HK-2 (cell line): Measurements from ENCODE around the gene SFTPA1.
"Not testable (repeated sequence)": the region's sequence is repeated elsewhere in the genome, so short reads cannot be mapped to it uniquely, and the experiment has no call there.

Experiments used
- DNase-seq: peaks from one replicate; pipeline ENCODE4 v3.0.0-alpha.2; 2018; ENCODE audit not compliant: unreplicated experiment

SFTPA1 gene

DNA sequence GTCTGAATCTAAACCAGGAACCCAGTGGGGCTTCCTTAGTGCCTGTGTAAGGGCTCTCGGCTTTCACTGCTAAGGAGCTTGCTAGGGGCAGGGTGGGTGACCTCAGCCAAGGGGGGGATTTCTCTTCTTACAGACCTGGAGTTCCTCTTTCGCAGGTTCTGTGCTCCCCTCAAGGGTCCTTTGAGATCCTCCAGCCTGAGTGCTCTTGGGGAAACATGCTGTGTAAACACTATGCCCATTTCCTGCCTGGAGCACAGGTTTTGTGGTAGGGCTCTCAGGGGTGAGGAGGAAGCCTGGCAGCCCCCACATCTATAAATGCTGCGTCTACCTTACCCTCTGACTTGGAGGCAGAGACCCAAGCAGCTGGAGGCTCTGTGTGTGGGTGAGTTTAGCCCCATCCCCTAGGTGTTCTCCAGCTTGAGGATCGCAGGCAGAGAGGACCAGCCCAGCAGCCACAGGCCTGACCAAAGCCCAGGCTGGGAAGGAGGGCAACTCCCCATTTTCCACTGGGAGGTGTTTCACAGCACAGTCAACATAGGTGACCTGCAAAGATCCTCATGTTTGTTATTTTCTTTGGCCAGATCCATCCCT, at the start of gene SFTPA1:
TSS of gene SFTPA1 (plus strand) at position 339 of the 591 bp plus-strand sequence. CDS start 887 bp downstream, outside the sequence.
- DNase-seq = no peak

DNA sequence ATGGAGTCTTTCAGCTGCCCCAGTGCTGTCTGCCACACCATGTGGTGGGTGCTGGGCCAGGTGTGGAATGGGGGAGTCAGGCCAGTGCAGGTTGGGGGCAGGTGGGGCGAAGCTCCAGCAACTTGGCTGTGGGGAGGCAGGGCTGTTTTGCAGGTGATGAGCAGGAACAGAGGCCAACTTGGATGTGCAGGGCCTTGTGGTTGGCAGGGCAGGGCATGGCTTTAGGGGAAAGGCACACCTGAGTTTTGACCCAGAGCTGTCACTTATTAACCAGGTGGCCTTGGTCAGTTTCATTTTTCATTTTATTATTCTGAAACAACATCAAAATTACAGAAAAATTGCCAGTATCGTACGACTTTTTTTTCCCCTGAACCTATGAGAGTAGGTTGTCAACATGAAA, 49.5 kb upstream of the SFTPA1 start:
- no peak for DNase-seq

DNA sequence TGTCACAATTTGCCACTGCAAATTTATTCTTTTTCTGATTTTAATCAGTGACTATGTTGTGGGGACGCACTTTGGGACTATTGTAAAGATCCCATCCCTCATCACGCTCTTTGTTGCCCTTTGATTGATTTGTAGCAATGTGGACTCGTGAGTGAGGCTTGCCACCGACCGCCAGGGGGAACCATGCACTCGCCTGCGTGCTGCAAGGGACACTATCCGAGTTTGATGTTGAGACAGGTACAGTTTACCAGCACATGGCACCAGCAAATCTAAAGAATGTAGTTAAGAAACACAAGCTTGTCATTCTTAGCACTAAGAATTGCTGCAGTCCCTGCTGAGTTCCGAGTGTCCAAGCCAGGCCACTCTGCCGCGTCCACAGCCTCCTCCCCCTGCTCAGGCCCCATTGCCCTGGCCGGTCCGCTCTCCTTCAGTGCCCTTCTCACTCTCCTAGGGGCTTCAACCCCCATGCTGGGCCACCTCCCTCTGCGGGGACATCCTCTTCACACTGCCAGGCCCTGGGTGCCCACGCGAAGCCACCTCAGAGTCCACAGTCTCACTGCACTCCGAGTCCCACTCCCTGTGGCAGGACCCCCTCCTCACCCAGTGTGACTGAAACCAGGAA, 48.5 kb upstream of the SFTPA1 start:
- DNase-seq = peak; percentile 69

DNA sequence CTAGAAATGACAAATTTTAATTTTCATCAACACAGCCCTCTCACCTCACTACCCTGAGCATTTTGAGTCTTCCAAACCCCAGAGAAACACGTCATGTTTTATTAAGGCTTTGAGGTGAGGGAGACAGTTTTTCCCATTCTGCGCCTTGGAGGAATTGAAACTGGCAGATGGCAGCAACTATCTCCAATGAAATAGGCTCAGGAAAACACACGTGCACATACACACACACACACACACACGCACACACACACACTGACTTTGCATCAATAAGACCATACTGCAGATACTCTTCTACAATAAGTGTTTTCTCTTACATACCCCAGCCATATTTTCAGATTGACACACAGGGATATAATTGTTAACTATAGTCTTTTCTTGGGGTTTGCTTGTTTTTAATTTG, 47.3 kb upstream of the SFTPA1 start:
- no peak for DNase-seq

DNA sequence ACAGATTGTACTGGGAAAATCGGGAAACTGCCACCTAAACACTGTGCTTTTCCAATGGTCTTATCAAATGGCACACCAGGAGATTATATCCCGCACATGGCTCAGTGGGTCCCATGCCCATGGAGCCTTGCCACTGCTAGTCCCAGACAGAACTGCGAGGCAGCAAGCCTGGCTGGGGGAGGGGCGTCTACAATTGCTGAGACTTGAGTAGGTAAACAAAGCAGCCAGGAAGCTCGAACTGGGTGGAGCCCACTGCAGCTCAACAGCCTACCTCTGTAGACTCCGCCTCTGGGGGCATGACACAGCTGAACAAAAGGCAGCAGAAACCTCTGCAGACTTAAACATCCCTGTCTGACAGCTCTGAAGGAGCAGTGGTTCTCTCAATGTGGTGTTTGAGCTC, 40.1 kb upstream of the SFTPA1 start:
- not testable (repeated sequence) for DNase-seq

DNA sequence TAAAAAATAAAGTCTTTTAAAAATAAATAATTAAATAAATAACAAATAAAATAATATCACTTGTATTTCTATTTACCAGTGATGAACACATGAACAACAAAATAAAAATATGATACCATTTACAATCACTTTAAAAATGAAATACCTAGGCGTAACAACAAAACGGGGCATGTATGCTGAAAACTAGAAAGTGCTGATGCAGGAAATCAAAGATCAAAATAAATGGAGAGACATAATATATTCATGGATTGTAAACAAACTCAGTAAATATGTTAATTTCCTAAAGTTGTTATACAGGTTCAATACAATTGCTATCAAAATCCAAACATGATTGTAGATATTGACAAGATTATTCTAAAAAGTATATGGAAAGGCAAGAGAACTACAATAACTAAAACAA, 31.4 kb upstream of the SFTPA1 start:
- DNase-seq = no peak

DNA sequence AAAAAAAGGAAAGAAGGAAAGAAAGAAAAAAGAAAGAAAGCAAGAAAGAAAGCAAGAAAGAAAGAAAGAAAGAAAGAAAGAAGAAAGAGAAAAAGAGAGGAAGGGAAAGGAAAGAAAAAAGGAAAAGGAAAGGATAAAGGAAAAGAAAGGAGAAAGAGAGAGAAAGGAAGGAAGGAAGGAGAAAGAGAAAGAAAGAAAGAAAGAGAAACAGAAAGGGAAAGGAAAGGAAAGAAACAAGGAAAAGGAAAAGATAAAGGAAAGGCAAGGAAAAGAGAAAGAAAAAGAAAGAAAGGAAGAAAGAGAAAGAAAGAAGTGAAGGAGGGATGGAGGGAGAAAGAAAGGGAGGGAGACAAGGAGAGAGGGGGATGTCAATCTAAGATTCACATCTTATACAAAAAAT, 29.7 kb upstream of the SFTPA1 start:
- DNase-seq = no peak

DNA sequence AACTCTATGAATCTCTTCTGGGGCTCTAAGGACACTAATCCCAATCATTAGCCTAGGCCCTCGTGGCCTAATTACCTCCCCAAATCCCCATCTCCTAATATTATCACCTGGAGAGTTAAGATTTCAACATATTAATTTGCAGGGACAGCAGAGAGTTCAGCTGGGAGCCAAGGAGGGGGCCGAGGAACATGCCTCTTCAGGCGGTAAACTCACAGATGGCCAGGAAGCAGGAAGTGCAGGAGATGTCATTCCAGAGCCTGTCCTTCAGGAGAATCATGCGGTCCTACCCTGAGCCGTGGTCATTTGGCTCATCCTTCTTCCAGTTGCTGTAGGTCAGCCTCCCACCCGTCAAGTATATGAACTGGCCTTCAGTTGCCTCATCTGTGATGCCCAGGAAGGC, 28.6 kb upstream of the SFTPA1 start:
- no peak for DNase-seq

DNA sequence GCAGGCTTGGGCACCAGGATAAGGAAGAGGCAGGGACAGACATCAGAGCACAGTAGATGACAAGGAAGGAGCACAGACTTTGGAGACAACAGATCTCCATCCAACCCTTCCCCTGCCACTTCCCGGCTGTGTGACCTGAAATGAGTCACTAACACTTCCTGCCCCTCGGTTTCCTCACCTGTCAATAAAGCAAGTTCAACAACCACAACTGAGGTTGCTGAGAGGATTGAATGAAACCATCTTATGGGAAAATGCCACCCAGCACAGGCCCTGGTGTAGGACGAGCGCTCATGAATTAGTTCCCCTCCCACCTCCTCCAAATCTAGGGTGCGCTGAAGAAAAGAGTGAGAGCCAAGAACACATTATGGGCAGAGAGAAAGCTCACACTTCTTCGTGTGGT, 27.8 kb upstream of the SFTPA1 start:
- not testable (repeated sequence) for DNase-seq

DNA sequence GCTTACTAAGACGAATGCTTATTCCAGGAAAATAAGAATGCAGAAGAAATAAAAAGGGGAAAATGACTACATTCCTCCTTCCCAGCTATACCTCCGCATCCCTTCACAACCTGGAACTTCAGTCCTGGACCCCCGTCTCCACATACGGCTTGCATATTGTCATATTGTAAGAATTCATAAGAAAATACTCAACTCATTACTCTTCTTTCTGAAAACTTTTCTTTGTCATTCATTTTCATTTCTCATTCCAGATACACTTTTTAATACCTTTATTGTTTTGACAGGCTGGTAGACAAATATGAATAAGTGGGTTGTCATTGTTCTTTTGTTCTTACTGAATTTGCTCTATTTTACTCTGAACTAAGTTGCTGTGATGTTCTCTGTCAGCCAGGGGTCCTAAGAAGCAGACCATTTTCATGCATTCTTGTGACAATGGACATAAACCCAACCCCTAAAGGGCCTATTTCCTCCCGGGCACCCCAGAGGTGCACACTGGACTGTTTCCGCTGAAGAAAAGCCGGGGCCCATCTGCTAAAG, 27.2 kb upstream of the SFTPA1 start:
- no peak for DNase-seq

DNA sequence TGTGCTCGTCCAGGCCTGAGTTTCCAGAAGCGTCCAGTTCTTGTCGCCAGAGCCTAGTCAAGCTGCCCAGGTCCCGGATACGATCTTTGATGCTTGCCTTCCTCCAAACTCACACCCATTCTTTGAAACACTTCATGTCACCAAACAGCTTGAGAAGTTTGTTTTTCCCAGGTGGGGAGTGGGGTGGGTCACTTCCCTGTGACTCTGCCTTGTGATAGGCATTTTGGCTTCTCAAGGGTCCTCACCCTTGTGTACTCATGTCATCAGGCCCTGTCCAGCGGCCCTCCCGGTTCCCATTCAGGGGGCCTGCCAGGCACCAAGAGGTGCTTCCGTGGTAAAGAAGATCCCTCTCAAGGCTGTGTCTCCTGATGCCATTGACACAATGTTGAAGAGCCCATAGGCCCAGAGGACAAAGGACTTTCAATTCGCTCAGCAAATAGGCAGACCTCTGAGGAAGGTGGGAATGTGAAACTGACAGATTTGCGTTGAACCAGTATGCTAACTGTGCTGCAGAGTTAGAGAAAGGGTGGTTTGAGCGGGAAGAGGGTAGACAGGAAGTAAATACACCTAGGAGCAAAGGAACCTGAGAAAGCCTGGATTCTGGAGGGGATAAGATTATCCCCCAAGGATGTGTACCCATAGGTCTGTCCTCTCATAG, 24.7 kb upstream of the SFTPA1 start:
- DNase-seq = no peak

DNA sequence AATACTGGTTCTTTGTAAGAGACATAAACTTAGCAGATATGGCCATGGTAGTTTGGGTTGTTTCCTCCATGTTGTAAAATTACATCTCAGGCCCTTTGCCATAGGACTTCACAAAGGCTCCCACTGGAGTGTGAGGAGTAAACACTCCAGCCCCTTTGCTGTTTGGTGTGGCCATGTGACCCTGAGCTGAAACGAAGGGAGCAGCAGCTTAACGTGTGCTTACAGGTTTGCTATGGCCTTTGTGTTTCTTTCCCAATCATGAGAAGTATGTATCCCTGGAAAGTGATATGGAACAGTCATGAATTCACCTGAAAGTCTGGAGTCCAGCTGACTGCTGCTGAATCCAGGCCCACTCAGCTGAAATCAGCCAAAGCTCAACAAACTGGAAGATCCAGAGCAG, 23.8 kb upstream of the SFTPA1 start:
- DNase-seq = no peak

DNA sequence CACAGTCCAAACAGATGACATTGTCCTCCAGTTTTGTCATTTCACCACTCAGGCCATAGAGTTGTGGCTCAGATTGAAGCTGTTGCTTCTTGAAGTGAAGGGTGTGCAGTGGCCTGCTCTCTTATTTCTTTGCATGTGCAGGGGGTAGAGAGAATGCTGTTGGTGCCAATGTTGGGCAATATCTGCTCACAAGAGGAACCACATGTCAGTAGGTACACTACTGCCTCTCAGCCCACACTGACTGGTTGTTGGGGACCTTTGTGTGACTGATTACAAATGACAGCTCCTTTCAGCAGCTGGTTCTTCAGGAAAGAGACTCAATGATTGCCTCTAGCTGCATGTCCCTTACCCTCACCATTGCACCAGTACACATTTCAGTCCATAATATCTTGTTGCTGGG, 21.9 kb upstream of the SFTPA1 start:
- DNase-seq = no peak

DNA sequence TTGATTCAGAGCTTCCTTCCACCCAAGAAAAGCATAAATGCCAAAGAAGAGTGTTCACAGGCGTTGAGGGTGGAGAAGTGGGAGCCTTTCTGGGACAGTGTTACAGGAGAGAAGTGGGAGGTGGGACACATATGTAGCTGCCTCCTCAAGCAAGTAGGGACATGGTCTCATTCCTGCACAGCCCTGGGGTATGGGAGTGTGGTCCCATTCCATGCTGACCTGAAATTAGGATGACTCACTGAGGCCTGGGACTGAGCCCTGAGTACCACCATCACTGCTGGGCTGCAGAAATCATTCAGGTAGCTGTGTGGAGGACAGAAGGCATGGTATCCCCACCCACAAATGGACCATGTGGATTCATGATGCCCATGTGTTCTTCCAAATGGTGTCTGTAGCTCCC, 17.4 kb upstream of the SFTPA1 start:
- no peak for DNase-seq

DNA sequence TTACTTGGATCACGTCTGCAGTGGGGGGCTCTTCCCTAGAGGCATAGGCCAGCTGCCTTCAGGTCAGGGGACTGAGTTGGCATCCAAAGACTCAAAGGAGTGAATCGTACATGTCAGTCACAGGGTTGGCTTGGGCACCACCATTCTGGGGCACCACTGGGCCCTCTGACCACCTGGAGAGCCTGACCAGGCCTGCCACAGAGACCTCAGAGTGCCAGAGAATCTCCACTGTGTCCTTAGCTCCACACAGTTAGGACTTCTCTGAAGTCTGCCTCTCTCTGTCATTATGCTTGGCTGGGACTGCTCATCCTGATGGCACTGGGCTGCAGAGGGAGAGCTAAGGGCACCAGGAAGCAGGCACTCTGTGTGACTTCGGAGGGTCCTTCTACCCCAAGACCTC, 16.2 kb upstream of the SFTPA1 start:
- DNase-seq = not testable (repeated sequence)

DNA sequence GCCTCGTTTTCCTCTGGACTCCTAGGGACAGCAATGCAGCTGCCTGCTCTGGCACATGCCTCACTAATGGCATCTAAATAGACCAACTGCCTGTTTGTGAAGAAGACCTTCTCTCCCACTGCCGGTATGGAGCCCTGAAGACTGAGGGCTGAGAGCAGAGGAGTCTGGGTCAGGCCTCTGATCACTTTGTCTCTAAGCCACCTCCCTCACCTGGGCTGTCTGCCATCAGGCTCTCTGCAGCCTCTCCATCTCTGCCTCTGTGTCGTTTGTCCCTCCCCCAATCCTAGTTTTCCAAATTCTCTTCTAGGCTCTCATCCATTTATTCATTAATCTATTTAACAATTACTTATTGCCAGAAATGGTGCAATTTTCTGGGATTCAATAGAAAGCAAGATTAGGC, 15.2 kb upstream of the SFTPA1 start:
- no peak for DNase-seq

DNA sequence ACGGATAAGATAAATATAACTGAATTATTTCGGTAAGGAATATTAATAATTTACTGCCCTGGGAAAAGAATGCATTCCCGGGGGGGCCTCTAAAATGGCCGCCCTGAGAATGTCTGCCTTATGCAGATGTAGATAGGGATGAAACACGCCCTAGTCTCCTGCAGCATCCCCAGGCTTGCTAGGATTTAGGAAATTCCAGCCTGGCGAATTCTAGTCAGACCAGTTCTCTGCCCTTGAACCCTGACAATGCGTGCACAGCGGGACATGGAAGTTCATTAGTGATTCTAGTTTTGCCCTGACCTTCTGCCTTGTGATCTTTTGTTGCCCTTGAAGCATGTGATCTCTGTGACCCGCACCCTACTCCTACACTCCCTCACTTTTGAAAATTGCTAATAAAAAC, 11.1 kb upstream of the SFTPA1 start:
- not testable (repeated sequence) for DNase-seq

DNA sequence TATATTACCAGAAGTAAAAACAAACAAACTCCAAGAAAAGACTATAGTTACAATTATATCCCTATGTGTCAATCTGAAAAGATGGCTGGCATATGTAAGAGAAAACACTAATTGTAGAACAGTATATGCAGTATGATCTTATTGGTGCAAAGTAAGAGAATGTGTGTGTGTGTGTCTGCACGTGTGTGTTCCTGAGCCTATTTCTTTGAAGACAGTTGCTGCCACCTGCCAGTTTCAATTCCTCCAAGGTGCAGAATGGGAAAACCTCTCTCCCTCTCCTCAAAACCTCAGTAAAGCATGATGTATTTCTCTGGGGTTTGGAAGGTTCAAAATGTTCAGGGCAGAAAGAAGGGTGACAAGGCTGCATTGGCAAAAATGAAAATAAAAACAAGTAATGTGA, 8.8 kb upstream of the SFTPA1 start:
- no peak for DNase-seq

DNA sequence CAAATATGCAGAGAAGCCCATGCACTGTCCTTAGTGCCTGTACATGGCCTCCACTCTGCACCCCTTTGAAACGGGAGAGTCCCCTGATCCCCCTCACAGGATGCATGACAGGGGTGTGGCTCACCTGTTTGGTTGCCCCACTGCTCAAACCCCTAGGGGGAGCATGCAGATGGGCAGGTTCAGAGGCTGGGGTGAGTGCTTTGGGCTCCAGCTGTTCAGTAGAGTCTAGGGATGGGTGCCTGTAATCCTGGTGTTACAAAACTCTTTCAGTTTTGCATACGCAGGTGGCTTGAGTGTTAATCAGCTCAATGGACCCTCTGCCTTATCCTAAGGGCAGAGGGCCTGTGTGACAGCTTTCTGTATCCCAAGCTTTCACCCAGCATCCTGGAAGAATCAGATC, 7.8 kb upstream of the SFTPA1 start:
- DNase-seq = no peak

DNA sequence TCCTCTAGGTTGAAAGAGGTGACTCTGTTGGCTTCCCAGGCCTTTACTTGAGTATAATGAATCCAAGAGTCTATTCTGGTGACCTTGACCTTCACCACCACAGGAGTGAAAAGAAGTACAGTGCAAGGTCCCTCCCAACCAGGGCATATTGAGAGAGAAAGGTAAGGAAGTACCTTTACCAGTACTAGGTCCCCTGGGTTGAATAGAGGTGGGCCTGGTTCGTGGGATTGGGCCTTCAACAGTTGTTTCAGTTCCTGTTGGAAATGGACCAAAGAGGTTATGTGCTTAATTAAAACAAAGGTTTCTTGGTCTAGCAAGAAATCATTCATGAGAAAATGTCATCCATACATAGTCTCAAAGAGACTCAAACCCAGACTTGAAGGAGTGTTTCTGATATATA, 6.4 kb upstream of the SFTPA1 start:
- DNase-seq = no peak

DNA sequence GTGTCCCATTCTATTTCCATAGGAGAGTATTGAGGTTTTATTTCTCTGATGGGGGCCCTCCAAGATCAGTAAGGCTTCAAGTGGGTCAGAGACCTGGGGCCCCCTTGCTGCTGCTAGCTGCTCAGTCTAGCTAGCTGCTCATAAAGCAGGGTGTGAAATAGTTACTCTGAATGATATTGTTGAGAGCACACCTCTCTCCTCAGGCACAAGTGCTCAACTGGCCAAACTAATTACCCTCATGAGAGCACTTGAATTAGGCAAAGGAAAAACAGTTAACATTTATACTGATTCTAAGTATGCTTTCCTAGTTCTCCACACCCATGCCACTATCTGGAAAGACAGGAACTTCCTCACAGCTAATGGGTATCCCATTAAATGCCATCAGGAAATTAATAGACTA, 5.4 kb upstream of the SFTPA1 start:
- DNase-seq = no peak

DNA sequence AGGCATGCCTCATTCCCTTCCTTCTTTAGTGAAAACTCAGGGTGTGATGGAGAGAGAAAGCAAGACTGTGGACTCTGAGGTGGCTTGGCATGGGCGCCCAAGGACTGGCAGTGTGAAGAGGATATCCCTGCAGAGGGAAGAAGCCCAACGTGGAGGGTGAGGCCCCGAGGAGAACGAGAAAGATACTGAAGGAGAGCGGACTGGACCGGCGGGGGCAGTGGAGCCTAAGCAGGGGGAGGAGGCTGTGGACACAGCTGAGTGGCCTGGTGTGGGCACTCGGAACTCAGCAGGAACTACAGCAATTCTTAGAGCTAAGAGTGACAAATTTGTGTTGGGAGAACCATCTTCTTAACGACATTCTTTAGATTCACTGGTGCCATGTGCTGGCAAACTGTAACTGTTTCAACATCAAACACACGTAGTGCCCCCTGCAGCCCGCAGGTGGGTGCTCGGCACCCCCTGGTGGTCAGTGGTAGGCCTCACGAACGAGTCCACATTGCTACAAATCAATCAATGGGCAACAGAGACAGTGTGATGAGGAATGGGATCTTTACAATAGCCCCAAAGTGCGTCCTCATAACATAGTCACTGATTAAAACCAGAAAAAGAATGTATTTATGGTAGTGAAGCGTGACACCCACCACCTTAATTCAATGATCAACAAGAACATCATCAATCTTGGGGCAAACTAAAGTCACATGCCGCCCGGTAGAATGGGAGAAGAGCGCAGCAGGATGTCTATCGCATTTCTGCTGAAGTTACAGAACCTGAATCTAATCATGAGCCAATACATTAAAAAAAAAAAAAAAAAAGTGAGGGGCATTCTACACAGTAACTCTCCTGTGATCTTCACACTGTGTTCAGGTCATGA, 2.0 kb upstream of the SFTPA1 start:
- DNase-seq = peak; percentile 18
